AG04450 (cell line): Measurements from ENCODE around the gene FTHL17. TPM values are rescaled to one million over a fixed set of nuclear protein-coding genes. Genes with fewer than 3 reads are reported as not detected.
A peak's percentile ranks its signal among the peaks of the same experiment; 100 is the strongest.

Experiments
- CTCF ChIA-PET: fragments of 300-600, 350-600 bp; formaldehyde crosslinking; extraction: SDS; loops from one replicate; lab custom pipeline; 2022; ENCODE audit warnings: antibody characterized with exemption, inconsistent platforms; lab: Charles Lee
- POLR2A ChIA-PET: fragments of 350-600 bp; formaldehyde crosslinking; extraction: SDS; loops from one replicate; lab custom pipeline; 2021; ENCODE audit warnings: antibody characterized with exemption, inconsistent platforms; lab: Yijun Ruan, JAX
- DNase-seq: peaks from one replicate; pipeline ENCODE4 v3.0.0-alpha.2; 2011; ENCODE audit warnings: low read depth, low spot score
- H3K27ac ChIP-seq: one replicate; pipeline ENCODE4 v1.5.1; 2012; ENCODE audit warnings: low read depth, low read length, control low read depth
- H3K27me3 ChIP-seq: one replicate; pipeline ENCODE4 v1.6.0; 2012; ENCODE audit warnings: low read length; ENCODE audit not compliant: control insufficient read depth, insufficient read depth
- H3K4me3 ChIP-seq: 2 replicates; pipeline ENCODE4 v1.5.1; 2011; ENCODE audit warnings: mild to moderate bottlenecking, low read depth, low read length, control low read depth
- H3K9me3 ChIP-seq: 2 replicates; pipeline ENCODE4 v1.5.1; 2012; ENCODE audit warnings: low read length; ENCODE audit not compliant: control insufficient read depth, insufficient read depth
- polyA plus RNA-seq: library from polyadenylated mRNA; depleted of rRNA; stranded (reverse); fragments of >200 nt; gene quantifications from 2 replicates; pipeline ENCODE4 v1.2.3, GENCODE V29; 2011
- TF ChIP-seq, protein P1 (sequence below): IDR thresholded peaks from 2 replicates; pipeline ENCODE4 v1.5.1; 2011; ENCODE audit warnings: low read depth, low read length, control low read depth, inconsistent platforms

Gene FTHL17
- polyA plus RNA-seq, 1 experiment, result not detected

DNA sequence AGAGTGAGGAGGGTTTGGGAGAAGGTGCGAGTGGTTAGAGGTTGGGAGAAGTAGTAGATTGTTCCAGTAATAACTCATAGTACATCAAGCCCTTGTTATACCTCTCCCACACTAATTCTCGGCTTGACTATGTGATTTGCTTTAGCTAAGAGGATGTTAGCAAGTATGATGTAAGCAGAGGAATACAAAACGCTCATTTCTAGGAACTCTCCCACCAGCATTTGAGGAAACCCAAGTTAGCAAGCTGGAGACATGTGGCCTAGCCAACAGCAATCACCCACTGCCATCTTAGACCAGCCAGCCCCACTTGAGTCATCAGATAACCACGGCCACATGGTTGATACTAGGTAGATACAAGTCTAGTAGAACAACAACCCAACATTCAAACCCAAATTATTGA is 14.2 kb downstream of the FTHL17 start:
- no peak for DNase-seq
- TF ChIP-seq, protein P1, sequence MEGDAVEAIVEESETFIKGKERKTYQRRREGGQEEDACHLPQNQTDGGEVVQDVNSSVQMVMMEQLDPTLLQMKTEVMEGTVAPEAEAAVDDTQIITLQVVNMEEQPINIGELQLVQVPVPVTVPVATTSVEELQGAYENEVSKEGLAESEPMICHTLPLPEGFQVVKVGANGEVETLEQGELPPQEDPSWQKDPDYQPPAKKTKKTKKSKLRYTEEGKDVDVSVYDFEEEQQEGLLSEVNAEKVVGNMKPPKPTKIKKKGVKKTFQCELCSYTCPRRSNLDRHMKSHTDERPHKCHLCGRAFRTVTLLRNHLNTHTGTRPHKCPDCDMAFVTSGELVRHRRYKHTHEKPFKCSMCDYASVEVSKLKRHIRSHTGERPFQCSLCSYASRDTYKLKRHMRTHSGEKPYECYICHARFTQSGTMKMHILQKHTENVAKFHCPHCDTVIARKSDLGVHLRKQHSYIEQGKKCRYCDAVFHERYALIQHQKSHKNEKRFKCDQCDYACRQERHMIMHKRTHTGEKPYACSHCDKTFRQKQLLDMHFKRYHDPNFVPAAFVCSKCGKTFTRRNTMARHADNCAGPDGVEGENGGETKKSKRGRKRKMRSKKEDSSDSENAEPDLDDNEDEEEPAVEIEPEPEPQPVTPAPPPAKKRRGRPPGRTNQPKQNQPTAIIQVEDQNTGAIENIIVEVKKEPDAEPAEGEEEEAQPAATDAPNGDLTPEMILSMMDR, result no peak
- H3K4me3 ChIP-seq, result no peak overlapping the region
- no peak overlapping the region for H3K27ac ChIP-seq
- H3K9me3 ChIP-seq, result no peaks in the 10 kb centered on the region
- POLR2A ChIA-PET, result no interaction called here
- H3K27me3 ChIP-seq, result no peaks in the 10 kb centered on the region
- CTCF ChIA-PET, result no interaction called here

DNA sequence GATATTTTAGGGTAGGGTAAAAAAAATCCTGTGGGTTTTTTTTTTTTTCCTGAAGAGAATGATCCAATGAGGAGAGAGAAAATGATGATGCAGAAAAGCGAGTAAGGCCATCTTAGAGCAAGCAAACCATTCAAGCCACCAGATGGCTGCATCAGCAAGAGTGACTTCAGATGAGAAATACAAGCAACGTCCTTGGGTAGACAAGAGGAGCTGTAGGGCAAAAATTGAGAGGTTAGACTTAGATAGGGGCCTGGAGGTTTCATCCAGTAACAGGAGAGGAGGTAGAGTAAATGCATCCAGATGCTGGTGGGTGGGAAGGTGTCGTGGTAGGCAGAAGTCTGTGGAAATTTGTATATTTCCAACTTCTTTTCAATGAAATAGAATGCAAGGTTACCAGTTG is 14.6 kb downstream of the FTHL17 start:
- H3K27ac ChIP-seq, result no peak overlapping the region
- no peak for DNase-seq
- TF ChIP-seq, protein P1, result no peak

DNA sequence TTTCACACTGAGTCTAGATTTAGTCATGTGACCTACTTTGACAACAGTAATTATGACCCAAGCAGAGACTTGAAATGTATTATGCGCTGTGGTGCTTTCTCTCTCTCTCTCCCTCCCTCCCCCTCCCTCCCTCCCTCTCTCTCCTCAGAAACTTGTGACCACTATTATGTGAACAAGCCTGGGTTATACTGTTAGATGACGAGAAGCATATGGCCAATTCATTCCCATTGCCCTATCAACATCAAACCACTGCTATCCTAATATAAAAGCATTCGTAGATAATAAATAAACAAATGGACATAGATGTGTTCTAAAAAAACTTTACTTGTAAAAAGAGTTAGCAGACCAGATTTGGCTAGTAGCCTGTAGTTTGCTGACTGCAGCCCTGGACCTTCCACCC is 18.2 kb downstream of the FTHL17 start:
- ChIA-PET CTCF (no interaction called here), POLR2A (no interaction called here)
- DNase-seq, result no peak
- Histone ChIP-seq H3K27me3 (peaks cover 2% of the 10 kb centered on the region), H3K9me3 (no peaks in the 10 kb centered on the region), H3K27ac (no peak overlapping the region), H3K4me3 (no peak overlapping the region)
- TF ChIP-seq, protein P1, result no peak

More for the DNA sequence above, 14.6 kb downstream of the FTHL17 start:
- POLR2A ChIA-PET, result no interaction called here
- CTCF ChIA-PET, result no interaction called here
- no peak overlapping the region for H3K4me3 ChIP-seq
- no peaks in the 10 kb centered on the region for H3K27me3 ChIP-seq
- no peaks in the 10 kb centered on the region for H3K9me3 ChIP-seq

DNA sequence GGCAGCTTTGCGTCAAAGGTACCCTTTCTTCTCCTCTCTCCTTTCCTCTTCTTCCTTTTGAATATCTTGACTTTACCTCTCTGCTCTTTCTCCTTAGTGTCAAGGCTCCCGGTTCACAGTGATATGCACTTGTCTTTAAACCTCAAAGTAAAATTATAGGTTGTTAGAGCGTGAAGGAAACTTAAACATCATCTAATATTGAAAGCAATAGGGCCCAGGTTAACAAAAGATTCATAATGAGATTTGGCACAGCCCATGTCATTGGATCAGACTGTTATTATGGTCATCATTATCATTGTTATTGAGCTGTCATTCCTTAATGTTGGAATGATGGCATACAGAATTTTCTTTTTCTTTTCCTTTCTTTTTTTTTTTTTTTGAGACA is 32.5 kb downstream of the FTHL17 start:
- Histone ChIP-seq H3K27me3 (no peaks in the 10 kb centered on the region), H3K9me3 (no peaks in the 10 kb centered on the region), H3K27ac (no peak overlapping the region), H3K4me3 (no peak overlapping the region)
- DNase-seq, result no peak
- TF ChIP-seq, protein P1, result no peak
- POLR2A ChIA-PET, result no interaction called here
- CTCF ChIA-PET, result interaction anchor here (0.6 to 7.3 kb wide), 18 partner anchors 11 to 793 kb away, joined by 3 to 252 read pairs (median 3); no protein-coding TSS in a partner anchor

DNA sequence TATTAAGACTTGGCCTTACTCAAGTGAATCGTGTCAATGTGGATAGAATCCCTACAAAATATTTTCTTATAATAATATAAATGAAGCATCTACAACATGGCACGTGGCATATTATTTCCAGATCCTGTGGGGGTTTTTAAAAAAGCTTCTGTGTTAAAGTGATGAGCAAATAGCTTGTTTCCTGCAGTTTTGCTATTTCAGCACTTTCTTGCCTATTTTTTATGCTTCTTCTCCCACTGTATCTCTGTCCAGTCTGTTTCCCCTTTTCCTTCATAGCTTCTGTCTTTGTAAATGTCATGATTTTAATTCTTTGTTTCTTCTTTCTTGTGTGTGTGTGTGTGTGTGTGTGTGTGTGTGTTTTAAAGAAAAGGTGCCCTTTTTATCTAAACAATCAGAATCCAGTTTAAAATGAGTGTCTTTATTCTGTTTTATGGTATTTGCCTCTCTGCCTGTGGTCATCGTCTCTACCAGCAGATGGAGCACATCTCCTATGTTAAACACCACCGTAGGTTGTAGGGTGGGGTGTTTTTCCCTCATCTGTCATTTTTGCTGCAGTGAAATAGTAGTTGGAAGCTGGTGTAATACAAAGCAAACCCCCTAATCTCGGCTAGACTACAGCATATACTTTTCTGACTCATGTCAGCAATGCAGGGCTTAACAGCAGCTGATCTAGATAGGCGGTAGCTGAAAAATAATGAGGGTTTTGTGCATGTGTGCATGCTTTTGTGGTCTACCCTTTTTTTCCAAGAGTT is 33.1 kb downstream of the FTHL17 start:
- TF ChIP-seq, protein P1, result peak; percentile 62
- Histone ChIP-seq H3K27me3 (no peaks in the 10 kb centered on the region), H3K27ac (no peak overlapping the region), H3K9me3 (no peaks in the 10 kb centered on the region), H3K4me3 (no peak overlapping the region)
- POLR2A ChIA-PET, result no interaction called here
- DNase-seq, result peak; percentile 1
- CTCF ChIA-PET, result interaction anchor here (0.6 to 7.3 kb wide), 30 partner anchors 9 to 794 kb away, joined by 3 to 252 read pairs (median 3); no protein-coding TSS in a partner anchor
